ENCODE results near the gene NAA20. TPM values are rescaled to one million over a fixed set of nuclear protein-coding genes. Genes with fewer than 3 reads are reported as not detected.

Gene NAA20
- total RNA-seq (35.8 TPM), polyA plus RNA-seq (105 TPM)
- long read RNA-seq, donor 1, partial matches to known transcripts, result 0 of 4 reads
- long read RNA-seq, donor 1, other reads (novel, unspliced or antisense), result 0 of 4 reads
- long read RNA-seq, donor 2, transcript NAA20-202 (6 exons, 1,260 nt), result major isoform, 45 of 167 reads
- long read RNA-seq, donor 2, partial matches to known transcripts, result 105 of 167 reads
- long read RNA-seq, donor 2, other reads (novel, unspliced or antisense), result 17 of 167 reads
- long read RNA-seq, donor 3, transcript NAA20-202 (6 exons, 1,260 nt), result major isoform, 43 of 52 reads
- long read RNA-seq, donor 3, partial matches to known transcripts, result 0 of 52 reads
- long read RNA-seq, donor 3, other reads (novel, unspliced or antisense), result 6 of 52 reads
- long read RNA-seq, donor 4, transcript NAA20-202 (6 exons, 1,260 nt), result major isoform, 8 of 8 reads
- long read RNA-seq, donor 4, partial matches to known transcripts, result 0 of 8 reads
- long read RNA-seq, donor 4, other reads (novel, unspliced or antisense), result 0 of 8 reads
- long read RNA-seq, donor 5, transcript NAA20-202 (6 exons, 1,260 nt), result major isoform, 57 of 159 reads
- long read RNA-seq, donor 5, partial matches to known transcripts, result 83 of 159 reads
- long read RNA-seq, donor 5, other reads (novel, unspliced or antisense), result 15 of 159 reads
- long read RNA-seq, donor 6, transcript NAA20-202 (6 exons, 1,260 nt), result major isoform, 13 of 28 reads
- long read RNA-seq, donor 6, partial matches to known transcripts, result 7 of 28 reads
- long read RNA-seq, donor 6, other reads (novel, unspliced or antisense), result 7 of 28 reads
- long read RNA-seq, donor 7, transcript NAA20-202 (6 exons, 1,260 nt), result major isoform, 16 of 20 reads
- long read RNA-seq, donor 7, partial matches to known transcripts, result 0 of 20 reads
- long read RNA-seq, donor 7, other reads (novel, unspliced or antisense), result 0 of 20 reads
- long read RNA-seq, donor 8, transcript NAA20-202 (6 exons, 1,260 nt), result major isoform, 14 of 15 reads
- long read RNA-seq, donor 8, partial matches to known transcripts, result 0 of 15 reads
- long read RNA-seq, donor 8, other reads (novel, unspliced or antisense), result 0 of 15 reads
- long read RNA-seq, donor 9, transcript NAA20-202 (6 exons, 1,260 nt), result major isoform, 21 of 22 reads
- long read RNA-seq, donor 9, partial matches to known transcripts, result 0 of 22 reads
- long read RNA-seq, donor 9, other reads (novel, unspliced or antisense), result 0 of 22 reads
- long read RNA-seq, donor 10, transcript NAA20-202 (6 exons, 1,260 nt), result major isoform, 16 of 19 reads
- long read RNA-seq, donor 10, partial matches to known transcripts, result 0 of 19 reads
- long read RNA-seq, donor 10, other reads (novel, unspliced or antisense), result 0 of 19 reads

GRCh38 chr20:20017001-20017843 lies at the start of gene NAA20:
NAA20 (plus strand) TSS chr20:20017362; CDS start chr20:20017397, 35 bp downstream.
- no peaks in the 10 kb centered on the region for H3K36me3 ChIP-seq (ENCODE audit: control insufficient read depth in 2 of 2, insufficient read depth in 2 of 2, low read length in 1 of 2)
- peak within 1 kb of the TSS; percentile 37 to 76 for H3K27ac ChIP-seq (ENCODE audit: low read depth in 1 of 2, low read length in 1 of 2)
- no peaks in the 10 kb centered on the region for H3K27me3 ChIP-seq (ENCODE audit: control insufficient read depth in 2 of 2, insufficient read depth in 1 of 2, low read length in 1 of 2)
- H3K4me1 ChIP-seq (ENCODE audit: control insufficient read depth in 2 of 2, insufficient read depth in 2 of 2, low read length in 2 of 2), result peaks cover 13% of the 10 kb centered on the region in 2 donors
- peak within 1 kb of the TSS; percentile 78 to 85 for H3K4me3 ChIP-seq (ENCODE audit: low read length in 2 of 2)
- no peaks in the 10 kb centered on the region for H3K9me3 ChIP-seq (ENCODE audit: control insufficient read depth in 2 of 2, insufficient read depth in 1 of 2, low read length in 1 of 2)
- DNase-seq (ENCODE audit: low read depth in 6 of 9, low spot score in 9 of 9), result peak; percentile 55 to 89 (median 73)
- WGBS, result under 1% methylated on average over 81 of the region's 81 CpGs

GRCh38 chr20:19967445-19967844 lies 49.7 kb upstream of the NAA20 start:
- Histone ChIP-seq H3K36me3 (ENCODE audit: control insufficient read depth in 2 of 2, insufficient read depth in 2 of 2, low read length in 1 of 2) (no peaks in the 10 kb centered on the region), H3K4me1 (ENCODE audit: control insufficient read depth in 2 of 2, insufficient read depth in 2 of 2, low read length in 2 of 2) (no peaks in the 10 kb centered on the region), H3K9me3 (ENCODE audit: control insufficient read depth in 2 of 2, insufficient read depth in 1 of 2, low read length in 1 of 2) (no peaks in the 10 kb centered on the region), H3K4me3 (ENCODE audit: low read length in 2 of 2) (no peak overlapping the region), H3K27me3 (ENCODE audit: control insufficient read depth in 2 of 2, insufficient read depth in 1 of 2, low read length in 1 of 2) (no peaks in the 10 kb centered on the region), H3K27ac (ENCODE audit: low read depth in 1 of 2, low read length in 1 of 2) (no peak overlapping the region)
- WGBS, result 97% methylated on average over 5 of the region's 5 CpGs
- DNase-seq (ENCODE audit: low read depth in 6 of 9, low spot score in 9 of 9), result no peak

- no peaks in the 10 kb centered on the region for H3K27me3 ChIP-seq (ENCODE audit: control insufficient read depth in 2 of 2, insufficient read depth in 1 of 2, low read length in 1 of 2)
- WGBS, result 95% methylated on average over 7 of the region's 7 CpGs
- H3K9me3 ChIP-seq (ENCODE audit: control insufficient read depth in 2 of 2, insufficient read depth in 1 of 2, low read length in 1 of 2), result no peaks in the 10 kb centered on the region
- H3K4me1 ChIP-seq (ENCODE audit: control insufficient read depth in 2 of 2, insufficient read depth in 2 of 2, low read length in 2 of 2), result no peaks in the 10 kb centered on the region
- no peak overlapping the region for H3K27ac ChIP-seq (ENCODE audit: low read depth in 1 of 2, low read length in 1 of 2)
- no peak overlapping the region for H3K4me3 ChIP-seq (ENCODE audit: low read length in 2 of 2)
- no peaks in the 10 kb centered on the region for H3K36me3 ChIP-seq (ENCODE audit: control insufficient read depth in 2 of 2, insufficient read depth in 2 of 2, low read length in 1 of 2)
- no peak for DNase-seq (ENCODE audit: low read depth in 6 of 9, low spot score in 9 of 9)
Observed at GRCh38 chr20:19968028-19968427, 49.1 kb upstream of the NAA20 start.

GRCh38 chr20:19968466-19969073 lies 48.6 kb upstream of the NAA20 start:
- no peaks in the 10 kb centered on the region for H3K36me3 ChIP-seq (ENCODE audit: control insufficient read depth in 2 of 2, insufficient read depth in 2 of 2, low read length in 1 of 2)
- H3K4me1 ChIP-seq (ENCODE audit: control insufficient read depth in 2 of 2, insufficient read depth in 2 of 2, low read length in 2 of 2), result no peaks in the 10 kb centered on the region
- no peak for DNase-seq (ENCODE audit: low read depth in 6 of 9, low spot score in 9 of 9)
- 46% methylated on average over 4 of the region's 4 CpGs for WGBS
- H3K9me3 ChIP-seq (ENCODE audit: control insufficient read depth in 2 of 2, insufficient read depth in 1 of 2, low read length in 1 of 2), result no peaks in the 10 kb centered on the region
- no peak overlapping the region for H3K27ac ChIP-seq (ENCODE audit: low read depth in 1 of 2, low read length in 1 of 2)
- H3K4me3 ChIP-seq (ENCODE audit: low read length in 2 of 2), result no peak overlapping the region
- no peaks in the 10 kb centered on the region for H3K27me3 ChIP-seq (ENCODE audit: control insufficient read depth in 2 of 2, insufficient read depth in 1 of 2, low read length in 1 of 2)

GRCh38 chr20:19969106-19969505 lies 48.1 kb upstream of the NAA20 start:
- peaks cover 0 to 5% of the 10 kb centered on the region in 2 donors for H3K4me1 ChIP-seq (ENCODE audit: control insufficient read depth in 2 of 2, insufficient read depth in 2 of 2, low read length in 2 of 2)
- no peak overlapping the region for H3K4me3 ChIP-seq (ENCODE audit: low read length in 2 of 2)
- H3K27ac ChIP-seq (ENCODE audit: low read depth in 1 of 2, low read length in 1 of 2), result no peak overlapping the region
- 95% methylated on average over 5 of the region's 5 CpGs for WGBS
- no peak for DNase-seq (ENCODE audit: low read depth in 6 of 9, low spot score in 9 of 9)
- no peaks in the 10 kb centered on the region for H3K27me3 ChIP-seq (ENCODE audit: control insufficient read depth in 2 of 2, insufficient read depth in 1 of 2, low read length in 1 of 2)
- no peaks in the 10 kb centered on the region for H3K9me3 ChIP-seq (ENCODE audit: control insufficient read depth in 2 of 2, insufficient read depth in 1 of 2, low read length in 1 of 2)
- H3K36me3 ChIP-seq (ENCODE audit: control insufficient read depth in 2 of 2, insufficient read depth in 2 of 2, low read length in 1 of 2), result no peaks in the 10 kb centered on the region

DNA sequence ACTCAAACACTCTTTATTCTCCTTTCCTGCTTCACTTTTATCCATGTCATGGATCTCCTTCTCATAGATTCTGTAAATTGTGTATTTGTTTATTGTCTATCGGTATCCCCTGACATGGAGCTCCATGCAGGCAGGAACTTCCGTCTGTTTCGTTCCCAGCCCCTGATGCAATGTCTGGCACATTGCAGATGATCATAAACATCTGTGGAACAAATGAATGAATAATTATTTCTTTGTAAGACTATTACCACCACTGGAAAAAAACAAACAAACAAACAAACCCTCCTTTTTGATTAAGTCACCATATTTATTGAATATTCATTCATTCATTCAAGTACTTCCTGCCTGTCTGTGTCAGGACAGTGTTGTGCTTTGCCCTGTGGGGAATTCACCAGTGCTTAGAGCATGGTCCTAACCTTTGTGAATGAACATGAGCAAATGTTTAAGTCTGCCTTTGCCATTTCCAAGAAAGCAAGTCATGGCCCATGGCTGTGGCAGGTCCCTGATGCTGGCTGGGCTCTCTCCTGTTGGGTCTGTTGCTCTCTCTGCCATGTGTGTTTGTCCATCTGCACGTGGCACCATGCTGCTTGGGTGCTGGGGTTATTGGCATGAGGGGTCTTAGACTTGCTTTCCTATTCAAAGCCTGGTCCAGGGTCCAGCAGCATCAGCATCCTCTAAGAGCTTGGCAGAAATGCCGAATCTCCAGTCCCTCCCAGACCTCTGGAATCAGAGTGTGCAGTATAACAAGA lies 47.5 kb upstream of the NAA20 start:
- Histone ChIP-seq H3K9me3 (ENCODE audit: control insufficient read depth in 2 of 2, insufficient read depth in 1 of 2, low read length in 1 of 2) (no peaks in the 10 kb centered on the region), H3K27ac (ENCODE audit: low read depth in 1 of 2, low read length in 1 of 2) (no peak overlapping the region), H3K27me3 (ENCODE audit: control insufficient read depth in 2 of 2, insufficient read depth in 1 of 2, low read length in 1 of 2) (no peaks in the 10 kb centered on the region), H3K4me1 (ENCODE audit: control insufficient read depth in 2 of 2, insufficient read depth in 2 of 2, low read length in 2 of 2) (peaks cover 0 to 9% of the 10 kb centered on the region in 2 donors), H3K4me3 (ENCODE audit: low read length in 2 of 2) (no peak overlapping the region), H3K36me3 (ENCODE audit: control insufficient read depth in 2 of 2, insufficient read depth in 2 of 2, low read length in 1 of 2) (no peaks in the 10 kb centered on the region)
- no peak for DNase-seq (ENCODE audit: low read depth in 6 of 9, low spot score in 9 of 9)
- WGBS, result 97% methylated on average over 5 of the region's 5 CpGs

DNA sequence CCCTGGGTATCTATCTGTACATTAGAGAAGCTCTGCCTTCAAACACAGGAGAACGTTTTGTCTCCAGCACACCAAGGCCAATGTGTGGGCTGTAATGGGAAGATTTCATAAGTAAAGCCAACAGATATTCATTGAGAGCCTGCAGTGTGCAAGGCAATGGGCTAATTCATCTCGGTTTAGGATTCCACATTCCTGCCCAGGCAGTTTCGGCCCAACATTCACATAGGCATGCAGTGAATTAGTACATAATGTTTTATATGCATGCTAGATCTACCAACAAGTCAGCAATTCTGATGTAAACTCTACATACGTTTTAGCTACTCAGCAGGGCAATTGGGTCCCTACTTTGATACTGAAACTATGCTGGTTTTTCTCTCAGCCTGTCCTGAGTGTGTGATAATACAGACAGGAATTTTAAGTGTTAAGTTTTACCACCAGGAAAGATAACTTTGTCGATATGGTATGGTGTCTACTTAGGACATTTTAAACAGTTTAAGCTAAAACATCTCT lies 46.9 kb upstream of the NAA20 start:
- WGBS, result 93% methylated on average over 5 of the region's 5 CpGs
- Histone ChIP-seq H3K27ac (ENCODE audit: low read depth in 1 of 2, low read length in 1 of 2) (no peak overlapping the region), H3K4me3 (ENCODE audit: low read length in 2 of 2) (no peak overlapping the region), H3K4me1 (ENCODE audit: control insufficient read depth in 2 of 2, insufficient read depth in 2 of 2, low read length in 2 of 2) (peaks cover 0 to 9% of the 10 kb centered on the region in 2 donors), H3K9me3 (ENCODE audit: control insufficient read depth in 2 of 2, insufficient read depth in 1 of 2, low read length in 1 of 2) (no peaks in the 10 kb centered on the region), H3K27me3 (ENCODE audit: control insufficient read depth in 2 of 2, insufficient read depth in 1 of 2, low read length in 1 of 2) (no peaks in the 10 kb centered on the region), H3K36me3 (ENCODE audit: control insufficient read depth in 2 of 2, insufficient read depth in 2 of 2, low read length in 1 of 2) (no peaks in the 10 kb centered on the region)
- DNase-seq (ENCODE audit: low read depth in 6 of 9, low spot score in 9 of 9), result no peak

Data from thymus (tissue), 14 donors.